ENCODE data around the gene AVEN.
"Not testable (repeated sequence)": the region's sequence is repeated elsewhere in the genome, so short reads cannot be mapped to it uniquely, and the experiment has no call there.

Gene AVEN

GRCh38 chr15:34059946-34060345, 20.9 kb upstream of the AVEN start:
- WGBS, 2 experiments: 84 to 85% methylated on average over 3 of the region's 3 CpGs
- Histone ChIP-seq H3K27me3 (ENCODE audit: control insufficient read depth, insufficient read depth, low read length, poor library complexity, severe bottlenecking) (no peaks in the 10 kb centered on the region), H3K9me3 (ENCODE audit: control insufficient read depth, low read length) (no peaks in the 10 kb centered on the region), H3K27ac (ENCODE audit: insufficient read depth, low read depth, low read length, poor library complexity, severe bottlenecking) (no peak overlapping the region), H3K4me1 (ENCODE audit: control insufficient read depth, insufficient read depth, low read length) (no peaks in the 10 kb centered on the region), H3K36me3 (ENCODE audit: control insufficient read depth, insufficient read depth, low read length) (no peaks in the 10 kb centered on the region), H3K4me3 (ENCODE audit: insufficient read depth, low read depth, low read length) (no peak overlapping the region)

GRCh38 chr15:34059476-34059875, 20.5 kb upstream of the AVEN start:
- H3K4me3 ChIP-seq (ENCODE audit: insufficient read depth, low read depth, low read length): no peak overlapping the region
- H3K36me3 ChIP-seq (ENCODE audit: control insufficient read depth, insufficient read depth, low read length): no peaks in the 10 kb centered on the region
- 70 to 76% methylated on average over 2 of the region's 2 CpGs for WGBS, 2 experiments
- no peak overlapping the region for H3K27ac ChIP-seq (ENCODE audit: insufficient read depth, low read depth, low read length, poor library complexity, severe bottlenecking)
- no peaks in the 10 kb centered on the region for H3K9me3 ChIP-seq (ENCODE audit: control insufficient read depth, low read length)
- H3K4me1 ChIP-seq (ENCODE audit: control insufficient read depth, insufficient read depth, low read length): no peaks in the 10 kb centered on the region
- no peaks in the 10 kb centered on the region for H3K27me3 ChIP-seq (ENCODE audit: control insufficient read depth, insufficient read depth, low read length, poor library complexity, severe bottlenecking)

- no peak overlapping the region for H3K4me3 ChIP-seq (ENCODE audit: insufficient read depth, low read depth, low read length)
- H3K36me3 ChIP-seq (ENCODE audit: control insufficient read depth, insufficient read depth, low read length): no peaks in the 10 kb centered on the region
- H3K9me3 ChIP-seq (ENCODE audit: control insufficient read depth, low read length): no peaks in the 10 kb centered on the region
- H3K27me3 ChIP-seq (ENCODE audit: control insufficient read depth, insufficient read depth, low read length, poor library complexity, severe bottlenecking): no peaks in the 10 kb centered on the region
- 91 to 97% methylated on average over 5 of the region's 5 CpGs for WGBS, 2 experiments
- H3K4me1 ChIP-seq (ENCODE audit: control insufficient read depth, insufficient read depth, low read length): no peaks in the 10 kb centered on the region
- H3K27ac ChIP-seq (ENCODE audit: insufficient read depth, low read depth, low read length, poor library complexity, severe bottlenecking): no peak overlapping the region
These were observed 17.9 kb upstream of the AVEN start for GRCh38 chr15:34056911-34057310.

- Histone ChIP-seq H3K9me3 (ENCODE audit: control insufficient read depth, low read length) (no peaks in the 10 kb centered on the region), H3K27me3 (ENCODE audit: control insufficient read depth, insufficient read depth, low read length, poor library complexity, severe bottlenecking) (no peaks in the 10 kb centered on the region), H3K4me1 (ENCODE audit: control insufficient read depth, insufficient read depth, low read length) (no peaks in the 10 kb centered on the region), H3K27ac (ENCODE audit: insufficient read depth, low read depth, low read length, poor library complexity, severe bottlenecking) (no peak overlapping the region), H3K4me3 (ENCODE audit: insufficient read depth, low read depth, low read length) (no peak overlapping the region), H3K36me3 (ENCODE audit: control insufficient read depth, insufficient read depth, low read length) (no peaks in the 10 kb centered on the region)
- WGBS, 2 experiments: 92 to 98% methylated on average over 2 to 3 of the region's 3 CpGs
These were observed 17.0 kb upstream of the AVEN start for GRCh38 chr15:34055868-34056595.

- WGBS, 2 experiments: 96 to 98% methylated on average over 3 of the region's 3 CpGs
- H3K36me3 ChIP-seq (ENCODE audit: control insufficient read depth, insufficient read depth, low read length): no peaks in the 10 kb centered on the region
- no peaks in the 10 kb centered on the region for H3K9me3 ChIP-seq (ENCODE audit: control insufficient read depth, low read length)
These were observed 15.2 kb upstream of the AVEN start for GRCh38 chr15:34054081-34054707.

GRCh38 chr15:34050385-34050784, 11.4 kb upstream of the AVEN start:
- not testable (repeated sequence) for H3K27ac ChIP-seq (ENCODE audit: insufficient read depth, low read depth, low read length, poor library complexity, severe bottlenecking); H3K4me1 ChIP-seq (ENCODE audit: control insufficient read depth, insufficient read depth, low read length); H3K9me3 ChIP-seq (ENCODE audit: control insufficient read depth, low read length); H3K27me3 ChIP-seq (ENCODE audit: control insufficient read depth, insufficient read depth, low read length, poor library complexity, severe bottlenecking); H3K36me3 ChIP-seq (ENCODE audit: control insufficient read depth, insufficient read depth, low read length); H3K4me3 ChIP-seq (ENCODE audit: insufficient read depth, low read depth, low read length)
- 81 to 84% methylated on average over 1 of the region's 1 CpG for WGBS, 2 experiments

More at GRCh38 chr15:34054081-34054707, 15.2 kb upstream of the AVEN start:
- H3K27ac ChIP-seq (ENCODE audit: insufficient read depth, low read depth, low read length, poor library complexity, severe bottlenecking): no peak overlapping the region
- no peaks in the 10 kb centered on the region for H3K27me3 ChIP-seq (ENCODE audit: control insufficient read depth, insufficient read depth, low read length, poor library complexity, severe bottlenecking)
- H3K4me3 ChIP-seq (ENCODE audit: insufficient read depth, low read depth, low read length): no peak overlapping the region
- no peaks in the 10 kb centered on the region for H3K4me1 ChIP-seq (ENCODE audit: control insufficient read depth, insufficient read depth, low read length)

- no peaks in the 10 kb centered on the region for H3K9me3 ChIP-seq (ENCODE audit: control insufficient read depth, low read length)
- no peaks in the 10 kb centered on the region for H3K4me1 ChIP-seq (ENCODE audit: control insufficient read depth, insufficient read depth, low read length)
- 93 to 96% methylated on average over 2 of the region's 2 CpGs for WGBS, 2 experiments
- H3K36me3 ChIP-seq (ENCODE audit: control insufficient read depth, insufficient read depth, low read length): no peaks in the 10 kb centered on the region
- H3K27ac ChIP-seq (ENCODE audit: insufficient read depth, low read depth, low read length, poor library complexity, severe bottlenecking): no peak overlapping the region
- H3K4me3 ChIP-seq (ENCODE audit: insufficient read depth, low read depth, low read length): no peak overlapping the region
- no peaks in the 10 kb centered on the region for H3K27me3 ChIP-seq (ENCODE audit: control insufficient read depth, insufficient read depth, low read length, poor library complexity, severe bottlenecking)
These were observed 10.1 kb upstream of the AVEN start for GRCh38 chr15:34049112-34049511.

GRCh38 chr15:34047893-34048775, 9.1 kb upstream of the AVEN start:
- 88 to 92% methylated on average over 10 of the region's 10 CpGs for WGBS, 2 experiments
- no peak overlapping the region for H3K4me3 ChIP-seq (ENCODE audit: insufficient read depth, low read depth, low read length)

GRCh38 chr15:34046471-34047145, 7.6 kb upstream of the AVEN start:
- Histone ChIP-seq H3K9me3 (ENCODE audit: control insufficient read depth, low read length) (no peaks in the 10 kb centered on the region), H3K4me3 (ENCODE audit: insufficient read depth, low read depth, low read length) (no peak overlapping the region), H3K27me3 (ENCODE audit: control insufficient read depth, insufficient read depth, low read length, poor library complexity, severe bottlenecking) (no peaks in the 10 kb centered on the region), H3K4me1 (ENCODE audit: control insufficient read depth, insufficient read depth, low read length) (no peaks in the 10 kb centered on the region), H3K27ac (ENCODE audit: insufficient read depth, low read depth, low read length, poor library complexity, severe bottlenecking) (no peak overlapping the region), H3K36me3 (ENCODE audit: control insufficient read depth, insufficient read depth, low read length) (no peaks in the 10 kb centered on the region)
- 93 to 97% methylated on average over 12 of the region's 16 CpGs for WGBS, 2 experiments

More at GRCh38 chr15:34047893-34048775, 9.1 kb upstream of the AVEN start:
- no peaks in the 10 kb centered on the region for H3K4me1 ChIP-seq (ENCODE audit: control insufficient read depth, insufficient read depth, low read length)
- no peak overlapping the region for H3K27ac ChIP-seq (ENCODE audit: insufficient read depth, low read depth, low read length, poor library complexity, severe bottlenecking)
- no peaks in the 10 kb centered on the region for H3K27me3 ChIP-seq (ENCODE audit: control insufficient read depth, insufficient read depth, low read length, poor library complexity, severe bottlenecking)
- no peaks in the 10 kb centered on the region for H3K36me3 ChIP-seq (ENCODE audit: control insufficient read depth, insufficient read depth, low read length)
- no peaks in the 10 kb centered on the region for H3K9me3 ChIP-seq (ENCODE audit: control insufficient read depth, low read length)

Data from ectodermal cell (in vitro differentiated cells).